B cell (primary cell): ENCODE results near the gene GPHA2. TPM values are rescaled to one million over a fixed set of nuclear protein-coding genes. Genes with fewer than 3 reads are reported as not detected.

Source experiments
- ATAC-seq: fragments of 200-7000 bp; cut with Tn5 transposase; one replicate; pipeline ENCODE4 v1.10.0; 2021; ENCODE audit warnings: low read depth, mild to moderate bottlenecking, moderate number of reproducible peaks, moderate library complexity
- CTCF ChIA-PET: fragments of 350-600 bp; sonication (Branson Sonifier 250); formaldehyde crosslinking; loops from one replicate; lab custom pipeline; 2021; ENCODE audit warnings: antibody characterized with exemption, inconsistent platforms; lab: Charles Lee
- POLR2A ChIA-PET: fragments of 350-600 bp; sonication (Branson Sonifier 250); formaldehyde crosslinking; loops from one replicate; lab custom pipeline; 2021; ENCODE audit warnings: antibody characterized with exemption; lab: Charles Lee
- DNase-seq: peaks from one replicate; pipeline ENCODE4 v3.0.0; 2013
- H2AFZ ChIP-seq: 2 replicates; pipeline ENCODE4 v1.6.1; 2012; ENCODE audit warnings: mild to moderate bottlenecking, low read depth, low read length; ENCODE audit not compliant: insufficient read depth, poor library complexity, severe bottlenecking
- H3K27ac ChIP-seq, 2 donors: 1 replicate in 1 of 2; 2 replicates in 1 of 2; pipeline ENCODE4 v1.5.1; 2012 to 2013; ENCODE audit warnings: low read length in 2 of 2, mild to moderate bottlenecking in 2 of 2, moderate library complexity in 1 of 2
- H3K27me3 ChIP-seq, 4 experiments: fragments of 200-600 bp in 1 of 4; sonication (generic) in 1 of 4; replicated peaks in 1 of 4; 1 replicate in 2 of 4; 2 replicates in 2 of 4; pipeline versions ENCODE4 v1.6.1 to v1.7.0; 2013 to 2016; ENCODE audit warnings: low read length in 3 of 4, mild to moderate bottlenecking in 2 of 4, mixed read lengths in 1 of 4, moderate library complexity in 1 of 4; ENCODE audit not compliant: insufficient read depth in 4 of 4, control insufficient read depth in 3 of 4; ENCODE audit errors: control extremely low read depth in 1 of 4
- H3K36me3 ChIP-seq, 2 experiments: replicated peaks in 1 of 2; 1 replicate in 1 of 2; 2 replicates in 1 of 2; pipeline versions ENCODE4 v1.6.1 to v1.7.1; 2013; ENCODE audit warnings: low read length in 1 of 2; ENCODE audit not compliant: insufficient read depth in 2 of 2, control insufficient read depth in 1 of 2; ENCODE audit errors: control extremely low read depth in 1 of 2, extremely low read depth in 1 of 2
- H3K4me1 ChIP-seq, 2 donors: fragments of 200-600 bp in 1 of 2; sonication (generic) in 1 of 2; 1 replicate in 1 of 2; 2 replicates in 1 of 2; pipeline versions ENCODE4 v1.5.1 to v1.6.1; 2013 to 2017; ENCODE audit warnings: low read length in 2 of 2; ENCODE audit not compliant: control insufficient read depth in 2 of 2, insufficient read depth in 2 of 2
- H3K4me2 ChIP-seq: replicated peaks from 2 replicates; pipeline ENCODE3; 2012; ENCODE audit warnings: mild to moderate bottlenecking, low read depth, low read length; ENCODE audit not compliant: poor library complexity, severe bottlenecking
- H3K4me3 ChIP-seq, 5 experiments: fragments of 200-600 bp in 1 of 5; sonication (generic) in 1 of 5; 1 replicate in 3 of 5; 2 replicates in 2 of 5; pipeline versions ENCODE4 v1.5.1 to v1.7.0; 2011 to 2016; ENCODE audit warnings: low read length in 4 of 5, mild to moderate bottlenecking in 4 of 5, low read depth in 2 of 5, control low read depth in 1 of 5, moderate library complexity in 1 of 5; ENCODE audit not compliant: insufficient read depth in 1 of 5; ENCODE audit errors: control extremely low read depth in 1 of 5, extremely low read depth in 1 of 5
- H3K79me2 ChIP-seq: fragments of 200-600 bp; sonication (generic); one replicate; pipeline ENCODE4 v1.6.0; 2016; ENCODE audit warnings: low read length; ENCODE audit not compliant: control insufficient read depth, insufficient read depth
- H3K9ac ChIP-seq: fragments of 200-600 bp; sonication (generic); 2 replicates; pipeline ENCODE4 v1.6.1; 2017; ENCODE audit warnings: mild to moderate bottlenecking, low read length, moderate library complexity
- H3K9me3 ChIP-seq, 3 donors: one replicate each; pipeline versions ENCODE4 v1.6.1 to v1.7.1; 2013; ENCODE audit warnings: low read length in 2 of 3; ENCODE audit not compliant: control insufficient read depth in 2 of 3, insufficient read depth in 1 of 3; ENCODE audit errors: control extremely low read depth in 1 of 3
- H4K20me1 ChIP-seq: 2 replicates; pipeline ENCODE4 v1.6.0; 2012; ENCODE audit warnings: mild to moderate bottlenecking, low read length; ENCODE audit not compliant: insufficient read depth, control insufficient read depth, poor library complexity, severe bottlenecking
- H3K27ac Mint-ChIP-seq: one replicate; pipeline ENCODE4 v1.8.0; 2021; ENCODE audit warnings: mixed read lengths
- H3K27me3 Mint-ChIP-seq: one replicate; pipeline ENCODE4 v1.8.0; 2021; ENCODE audit warnings: mixed read lengths
- H3K4me1 Mint-ChIP-seq: one replicate; pipeline ENCODE4 v1.8.0; 2021; ENCODE audit warnings: mixed read lengths
- H3K4me3 Mint-ChIP-seq: one replicate; pipeline ENCODE4 v1.8.0; 2021; ENCODE audit warnings: mixed read lengths
- H3K9me3 Mint-ChIP-seq: one replicate; pipeline ENCODE4 v1.8.0; 2022; ENCODE audit warnings: mixed read lengths; ENCODE audit not compliant: insufficient read depth
- CTCF ChIP-seq: fragments of 200-600 bp; IDR thresholded peaks from one replicate; pipeline ENCODE4 v1.8.0; 2022; ENCODE audit warnings: antibody characterized with exemption, mild to moderate bottlenecking
- EZH2 ChIP-seq: IDR thresholded peaks from 2 replicates; pipeline ENCODE4 v1.6.1; 2012; ENCODE audit warnings: borderline replicate concordance, low read depth, mild to moderate bottlenecking, moderate library complexity, low read length; ENCODE audit not compliant: insufficient read depth, poor library complexity, severe bottlenecking
- WGBS: methylation state at CpG from one replicate; pipeline ENCODE4 v1.1.5; 2013; ENCODE audit warnings: missing lambda C conversion rate; ENCODE audit not compliant: insufficient coverage; 5-methylcytosine and 5-hydroxymethylcytosine counted together
- intact Hi-C: fragments of 100-400 bp; cut with micrococcal nuclease; formaldehyde crosslinking; loops from one replicate; pipeline ENCODE4 v1.10.0; 2022
- polyA plus RNA-seq: library from polyadenylated mRNA; depleted of rRNA; stranded (reverse); fragments of >200 nt; gene quantifications from 2 replicates; pipeline ENCODE4 v1.2.3, GENCODE V29; 2012
- total RNA-seq, 2 donors: library from RNA; stranded (reverse); fragments of 120-200 nt in 1 of 2; gene quantifications; 1 replicate in 1 of 2; 2 replicates in 1 of 2; pipeline versions ENCODE4 v1.2.3 to v1.2.4, GENCODE V29; 2013 to 2022

GPHA2 gene
- total and polyA plus RNA-seq, 2 donors (not counting 1 experiment from before 2014, with no cell fraction given) = 0.39 to 2.8 TPM

DNA sequence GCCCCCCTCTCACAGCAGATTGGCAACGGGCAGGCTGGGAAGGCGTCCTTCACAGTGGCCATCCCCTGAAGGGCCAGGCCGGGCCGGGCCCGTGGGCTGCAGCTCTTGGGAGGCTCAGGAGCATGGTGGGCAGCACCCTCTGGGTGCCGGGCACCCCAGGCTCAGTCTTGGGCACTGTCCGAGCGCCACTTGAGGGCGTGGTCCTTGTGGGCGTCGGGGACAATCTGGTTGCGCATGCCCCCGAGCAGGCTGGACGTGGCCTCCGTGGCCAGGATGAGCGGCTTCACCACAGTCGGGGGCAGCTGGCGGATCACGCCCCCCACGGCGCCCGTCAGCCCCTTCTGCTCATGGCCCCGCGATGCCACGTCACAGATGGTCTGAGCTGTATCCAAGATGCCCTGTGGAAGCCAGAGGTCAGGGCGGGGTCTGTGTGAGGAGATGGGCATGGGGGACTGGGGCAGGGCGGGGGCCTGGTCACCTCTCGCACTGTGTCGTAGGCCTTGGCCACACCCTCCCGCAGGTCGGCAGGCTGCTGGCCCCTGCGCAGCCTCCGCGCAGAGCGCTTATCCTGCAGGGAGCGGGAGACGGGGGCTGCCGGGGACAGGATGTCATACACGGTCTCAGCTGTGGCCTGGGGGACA is 40.8 kb downstream of the GPHA2 start:
- TF ChIP-seq EZH2 (no peak), CTCF (no peak)
- intact Hi-C loops = loop anchor here (1.0 kb wide), 3 partner anchors 44 to 108 kb away; no protein-coding TSS in a partner anchor
- Histone ChIP-seq H3K9me3 (no peaks in the 10 kb centered on the region), H3K36me3 (peaks cover 0 to 20% of the 10 kb centered on the region in 2 experiments), H4K20me1 (no peaks in the 10 kb centered on the region), H3K4me2 (no peak overlapping the region), H3K4me3 (no peak overlapping the region), H3K27me3 (no peaks in the 10 kb centered on the region), H2AFZ (no peak overlapping the region), H3K9ac (no peak overlapping the region), H3K4me1 (peaks cover 22 to 30% of the 10 kb centered on the region in 2 donors), H3K27ac (no peak overlapping the region), H3K79me2 (no peaks in the 10 kb centered on the region)
- H3K27ac Mint-ChIP-seq = no peak overlapping the region
- H3K9me3 Mint-ChIP-seq = no peaks in the 10 kb centered on the region
- no peak for DNase-seq
- H3K27me3 Mint-ChIP-seq = no peaks in the 10 kb centered on the region
- 87% methylated on average over 39 of the region's 39 CpGs for WGBS
- ATAC-seq = no peak
- POLR2A ChIA-PET = interaction anchor here (6.9 kb wide), 1 partner anchor 48 kb away, joined by 39 read pairs; no protein-coding TSS in a partner anchor
- peaks cover 16% of the 10 kb centered on the region for H3K4me1 Mint-ChIP-seq
- H3K4me3 Mint-ChIP-seq = no peak overlapping the region
- CTCF ChIA-PET = interaction anchor here (0.9 to 30.2 kb wide), 14 partner anchors 8 to 132 kb away, joined by 3 to 1254 read pairs (median 6); partner anchors contain the start of genes ARL2, CDC42BPG, EHD1 and SNX15
